Fibroblast of skin of back (primary cell): Measurements from ENCODE around the gene TIMP1. TPM values are rescaled to one million over a fixed set of nuclear protein-coding genes. Genes with fewer than 3 reads are reported as not detected.

Experiments used
- DNase-seq: peaks from one replicate; pipeline ENCODE4 v3.0.0-alpha.2; 2013
- polyA plus RNA-seq, 2 experiments: library from polyadenylated mRNA; unstranded; fragments of 120-200 nt; gene quantifications; one replicate each; pipeline ENCODE4 v1.2.1, GENCODE V29; 2013; ENCODE audit not compliant: insufficient read length in 2 of 2

TIMP1 gene
- polyA plus RNA-seq (2013, experiment 1 of 2; ENCODE audit: insufficient read length): 656 TPM
- 510 TPM for polyA plus RNA-seq (2013, experiment 2 of 2; ENCODE audit: insufficient read length)

- peak; percentile 95 for DNase-seq
Observed at GRCh38 chrX:47581731-47582647, at the start of gene TIMP1. TIMP1 (plus strand) TSS chrX:47582436; CDS start chrX:47583416, 980 bp downstream.

- no peak for DNase-seq
Observed at GRCh38 chrX:47539860-47540259, 42.4 kb upstream of the TIMP1 start.

- peak; percentile 91 for DNase-seq
Observed at GRCh38 chrX:47540754-47541538, 41.3 kb upstream of the TIMP1 start.

GRCh38 chrX:47543496-47543895 is 38.7 kb upstream of the TIMP1 start:
- no peak for DNase-seq

GRCh38 chrX:47556045-47556623 is 26.1 kb upstream of the TIMP1 start:
- DNase-seq: peak; percentile 92

DNA sequence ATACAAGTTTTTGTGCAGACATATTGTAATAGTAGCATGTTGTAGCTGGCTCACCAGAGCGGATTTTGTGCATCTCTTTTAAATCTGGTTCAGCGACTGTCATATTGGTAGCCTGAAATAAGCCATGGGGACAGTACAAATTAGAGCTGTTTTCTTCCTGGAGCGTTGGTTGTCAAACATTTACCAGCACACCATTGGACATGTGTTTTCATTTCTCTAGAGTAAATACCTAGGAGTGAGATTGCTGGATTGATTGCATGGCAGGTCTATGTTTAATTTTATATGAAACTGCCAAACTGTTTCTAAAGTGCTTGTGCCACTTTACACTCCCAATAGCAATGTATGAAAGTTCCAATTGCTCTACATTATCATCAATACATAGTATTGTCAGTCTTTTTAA is 23.8 kb upstream of the TIMP1 start:
- DNase-seq: no peak

GRCh38 chrX:47560179-47560933 is 21.9 kb upstream of the TIMP1 start:
- no peak for DNase-seq

DNA sequence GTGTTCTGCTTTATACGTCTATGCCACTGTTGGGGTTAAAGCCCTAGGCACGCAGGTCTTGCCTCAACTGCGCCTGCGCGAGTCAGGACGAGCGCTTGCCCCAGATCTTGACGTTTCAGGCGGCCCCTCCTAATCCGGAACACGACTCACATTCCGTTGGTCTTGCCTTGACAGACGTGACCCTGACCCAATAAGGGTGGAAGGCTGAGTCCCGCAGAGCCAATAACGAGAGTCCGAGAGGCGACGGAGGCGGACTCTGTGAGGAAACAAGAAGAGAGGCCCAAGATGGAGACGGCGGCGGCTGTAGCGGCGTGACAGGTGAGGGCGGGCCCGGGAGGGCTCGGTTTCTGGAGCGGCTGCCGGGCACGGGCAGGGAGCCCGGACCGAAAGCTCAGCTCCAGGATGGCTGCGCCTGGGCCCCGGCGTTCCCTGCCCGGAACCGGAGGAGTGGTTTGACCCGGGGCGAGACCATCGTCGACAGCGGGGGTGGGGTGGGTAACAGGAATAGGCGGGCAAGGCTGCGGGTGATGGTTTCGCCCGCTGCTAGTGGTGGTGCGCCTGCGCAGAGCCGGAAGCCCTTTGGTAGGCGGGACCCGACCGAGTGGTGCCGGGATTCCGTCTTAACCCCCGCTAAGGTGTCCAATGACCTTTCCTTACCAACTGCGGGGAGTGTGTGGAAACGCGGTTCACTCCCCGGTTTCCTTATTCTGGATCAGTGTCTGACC is 21.1 kb upstream of the TIMP1 start, which contains the start of gene ARAF:
Gene ARAF, plus strand, starts transcription at position 272 of the 725 bp plus-strand sequence. CDS start 1,763 bp downstream, outside the sequence.
- peak; percentile 99 for DNase-seq

DNA sequence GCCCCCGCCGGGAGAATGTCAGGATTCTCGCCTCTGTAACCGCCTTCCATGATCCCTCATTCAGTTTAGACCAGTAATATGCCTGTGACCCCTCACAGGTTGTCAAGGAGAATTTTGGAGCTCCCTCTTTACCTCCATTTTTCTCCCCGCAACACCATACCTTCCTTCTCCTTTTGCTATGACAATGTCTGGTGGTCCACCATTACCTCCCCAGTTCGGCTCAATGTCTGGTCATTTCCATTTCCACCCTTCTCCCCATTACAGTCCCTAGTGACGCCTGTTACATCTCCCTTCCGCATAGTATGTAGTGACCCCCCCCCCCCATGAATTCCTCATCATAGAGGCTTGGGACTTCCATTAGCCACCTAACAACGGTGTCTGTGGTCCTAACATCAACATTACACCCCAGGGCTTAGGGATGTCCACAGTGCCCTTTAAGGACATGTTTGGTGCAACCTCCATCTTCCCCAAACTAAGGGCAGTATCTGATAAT is 20.5 kb upstream of the TIMP1 start:
- DNase-seq: no peak

- DNase-seq: peak; percentile 27
Observed at GRCh38 chrX:47562615-47563243, 19.5 kb upstream of the TIMP1 start.

GRCh38 chrX:47563801-47564315 is 18.4 kb upstream of the TIMP1 start:
- DNase-seq: no peak

- DNase-seq: no peak
Observed at GRCh38 chrX:47564438-47565085, 17.7 kb upstream of the TIMP1 start.

DNA sequence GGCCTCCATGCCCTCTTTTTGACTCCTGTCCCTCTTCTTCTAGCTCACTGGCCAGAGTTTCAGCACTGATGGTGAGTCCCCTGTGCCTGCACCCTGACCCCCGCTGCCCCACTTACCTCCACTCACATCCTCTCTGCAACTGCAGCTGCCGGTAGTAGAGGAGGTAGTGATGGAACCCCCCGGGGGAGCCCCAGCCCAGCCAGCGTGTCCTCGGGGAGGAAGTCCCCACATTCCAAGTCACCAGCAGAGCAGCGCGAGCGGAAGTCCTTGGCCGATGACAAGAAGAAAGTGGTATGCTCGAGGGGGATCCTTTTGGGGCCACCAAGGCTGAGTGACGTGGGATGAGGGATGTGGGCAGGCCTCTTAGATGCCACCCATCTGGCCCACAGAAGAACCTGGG is 15.4 kb upstream of the TIMP1 start:
- no peak for DNase-seq

- DNase-seq: peak; percentile 23
Observed at GRCh38 chrX:47568656-47569295, 13.5 kb upstream of the TIMP1 start.

DNA sequence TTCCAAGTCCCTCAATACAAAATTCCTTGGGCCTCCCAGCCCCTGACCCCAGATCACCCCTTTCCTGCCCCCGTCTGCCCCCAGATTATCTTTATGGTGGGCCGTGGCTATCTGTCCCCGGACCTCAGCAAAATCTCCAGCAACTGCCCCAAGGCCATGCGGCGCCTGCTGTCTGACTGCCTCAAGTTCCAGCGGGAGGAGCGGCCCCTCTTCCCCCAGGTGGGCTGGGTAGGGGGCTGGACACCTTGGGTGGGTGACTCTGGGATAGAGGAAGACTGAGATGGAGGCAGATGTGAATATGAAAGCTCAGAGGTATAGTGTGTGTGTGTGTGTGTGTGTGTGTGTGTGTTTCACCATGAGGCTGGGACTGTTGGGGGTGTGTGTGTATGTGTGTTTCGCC is 11.4 kb upstream of the TIMP1 start:
- no peak for DNase-seq

GRCh38 chrX:47571215-47571614 is 11.0 kb upstream of the TIMP1 start:
- DNase-seq: no peak

DNA sequence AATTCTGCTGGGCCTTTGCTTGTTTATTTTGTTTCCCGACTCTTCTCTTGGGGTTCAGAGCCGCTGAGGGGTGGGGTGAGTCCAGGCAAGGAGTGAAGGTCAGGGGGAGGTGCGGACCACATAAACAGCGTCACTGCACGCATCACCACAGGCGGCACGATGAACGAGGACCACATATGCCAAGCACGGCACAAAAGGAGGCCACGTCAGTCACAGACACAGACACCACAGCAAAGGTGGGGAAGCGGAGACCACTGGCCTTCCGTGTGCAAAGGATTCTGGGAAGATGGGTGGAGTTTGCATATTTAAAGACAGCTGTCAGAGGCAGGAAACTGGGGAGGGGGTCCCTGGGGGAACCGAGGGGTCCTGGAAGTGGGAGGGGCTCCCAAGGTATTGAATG is 10.3 kb upstream of the TIMP1 start:
- no peak for DNase-seq

DNA sequence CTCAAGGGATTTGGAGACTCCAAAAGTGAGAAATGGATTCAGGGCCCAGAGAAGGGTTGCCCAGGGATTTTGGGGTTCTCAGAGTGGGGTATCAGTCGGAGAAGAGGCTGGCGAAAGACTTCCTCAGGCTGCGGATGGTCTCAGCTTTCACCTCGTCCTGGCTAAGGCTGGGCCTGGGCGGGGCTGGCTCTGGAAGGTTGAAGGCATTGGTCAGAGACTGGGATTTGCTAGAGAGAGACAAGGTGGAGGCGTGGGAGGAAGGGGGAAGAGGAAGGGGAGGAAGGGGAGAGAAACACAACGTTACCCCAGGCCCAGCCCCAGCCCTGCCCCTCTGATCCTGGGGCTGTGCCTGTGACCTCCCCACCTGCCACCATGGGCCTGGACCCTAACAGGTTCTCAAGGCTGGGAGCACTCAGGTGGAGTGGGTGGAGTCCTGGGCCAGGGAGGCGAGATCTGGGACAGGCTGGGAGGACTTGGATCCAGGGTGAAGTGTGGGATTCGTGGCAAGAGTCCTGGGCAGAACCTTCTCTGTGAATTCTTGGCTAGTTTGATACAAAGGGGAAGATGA is 9.4 kb upstream of the TIMP1 start:
- DNase-seq: no peak
